Activated CD4-positive, alpha-beta T cell treated with anti-CD3 and anti-CD28 coated beads for 36 hours (primary cell): ENCODE data around the gene TSPAN14. TPM values are rescaled to one million over a fixed set of nuclear protein-coding genes. Genes with fewer than 3 reads are reported as not detected.

Experiments
- ATAC-seq: fragments of 200-7000 bp; cut with Tn5 transposase; one replicate; pipeline ENCODE4 v1.10.0; 2021; ENCODE audit warnings: mild to moderate bottlenecking, moderate library complexity
- CTCF ChIA-PET: fragments of 350-600 bp; sonication (Branson Sonifier 250); formaldehyde crosslinking; loops from one replicate; lab custom pipeline; 2021; ENCODE audit warnings: antibody characterized with exemption; lab: Charles Lee
- POLR2A ChIA-PET: fragments of 350-600 bp; sonication (Branson Sonifier 250); formaldehyde crosslinking; loops from one replicate; lab custom pipeline; 2021; ENCODE audit warnings: antibody characterized with exemption, inconsistent platforms; lab: Charles Lee
- DNase-seq: peaks from one replicate; pipeline ENCODE4 v3.0.0-alpha.2; 2020
- H3K27ac Mint-ChIP-seq: one replicate; pipeline ENCODE4 v1.8.0; 2021; ENCODE audit warnings: mixed read lengths
- H3K27me3 Mint-ChIP-seq: one replicate; pipeline ENCODE4 v1.8.0; 2021; ENCODE audit warnings: mixed read lengths
- H3K36me3 Mint-ChIP-seq: one replicate; pipeline ENCODE4 v1.8.0; 2021; ENCODE audit warnings: low read depth, mixed read lengths
- H3K4me1 Mint-ChIP-seq: one replicate; pipeline ENCODE4 v1.8.0; 2021; ENCODE audit warnings: mixed read lengths
- H3K4me3 Mint-ChIP-seq: one replicate; pipeline ENCODE4 v1.8.0; 2021; ENCODE audit warnings: mild to moderate bottlenecking, moderate library complexity, mixed read lengths
- H3K9me3 Mint-ChIP-seq: one replicate; pipeline ENCODE4 v1.8.0; 2021; ENCODE audit warnings: low read depth, mixed read lengths
- intact Hi-C, 2 experiments: fragments of 100-400 bp; cut with DNase I in 1 of 2; cut with micrococcal nuclease in 1 of 2; formaldehyde crosslinking; loops; one replicate each; pipeline versions ENCODE4 v1.14.2 to v1.15.1; 2022 to 2024; cut with DNase I, micrococcal nuclease
- total RNA-seq, 2 experiments: library from RNA; stranded (reverse); gene quantifications; one replicate each; pipeline ENCODE4 v1.2.3, GENCODE V29; 2021

The TSPAN14 gene
- total RNA-seq, 2 experiments from 2014 or later, result 37.6 to 43.8 TPM

- ATAC-seq (peak; percentile 9), DNase-seq (peak; percentile 77)
- Mint-ChIP-seq H3K4me1 (peaks cover 98% of the 10 kb centered on the region), H3K9me3 (no peaks in the 10 kb centered on the region), H3K36me3 (peaks cover 30% of the 10 kb centered on the region), H3K27me3 (no peaks in the 10 kb centered on the region), H3K4me3 (peak overlapping the region; percentile 64), H3K27ac (peak overlapping the region; percentile 97)
- CTCF ChIA-PET, result interaction anchor here (0.8 to 21.2 kb wide), 10 partner anchors 9 to 57 kb away, joined by 3 to 372 read pairs (median 4); partner anchors contain the start of gene TSPAN14
- intact Hi-C loops, result loop anchor here in 1 of 2 experiments (1.0 kb wide), 1 partner anchor 9 kb away; no protein-coding TSS in a partner anchor
- POLR2A ChIA-PET, result interaction anchor here (0.6 to 1.1 kb wide), 2 partner anchors 32 to 33 kb away, joined by 3 to 5 read pairs; no protein-coding TSS in a partner anchor
These were observed 13.9 kb downstream of the TSPAN14 start for GRCh38 chr10:80468002-80468401.

GRCh38 chr10:80468806-80469421, 14.8 kb downstream of the TSPAN14 start:
- H3K27me3 Mint-ChIP-seq, result no peaks in the 10 kb centered on the region
- intact Hi-C loops, result loop anchor here in 1 of 2 experiments (1.0 kb wide), 1 partner anchor 10 kb away; no protein-coding TSS in a partner anchor
- DNase-seq, result peak; percentile 37
- peak overlapping the region; percentile 97 for H3K27ac Mint-ChIP-seq
- ChIA-PET POLR2A (interaction anchor here (0.7 kb wide), 1 partner anchor 35 kb away, joined by 3 read pairs; no protein-coding TSS in a partner anchor), CTCF (interaction anchor here (0.7 to 21.2 kb wide), 5 partner anchors 10 to 61 kb away, joined by 3 to 372 read pairs (median 16); partner anchors contain the start of genes PRXL2A and TSPAN14)
- peaks cover 24% of the 10 kb centered on the region for H3K36me3 Mint-ChIP-seq
- H3K4me1 Mint-ChIP-seq, result peaks cover 99% of the 10 kb centered on the region
- ATAC-seq, result no peak
- no peaks in the 10 kb centered on the region for H3K9me3 Mint-ChIP-seq
- H3K4me3 Mint-ChIP-seq, result peak overlapping the region; percentile 64

- no peaks in the 10 kb centered on the region for H3K9me3 Mint-ChIP-seq
- DNase-seq, result no peak
- H3K27ac Mint-ChIP-seq, result peak overlapping the region; percentile 61
- POLR2A ChIA-PET, result interaction anchor here (0.9 to 3.4 kb wide), 2 partner anchors 7 to 15 kb away, joined by 7 to 9 read pairs; no protein-coding TSS in a partner anchor
- no peaks in the 10 kb centered on the region for H3K27me3 Mint-ChIP-seq
- peaks cover 33% of the 10 kb centered on the region for H3K36me3 Mint-ChIP-seq
- H3K4me1 Mint-ChIP-seq, result peaks cover 98% of the 10 kb centered on the region
- no peak for ATAC-seq
- intact Hi-C loops, result no loop called here
- no peak overlapping the region for H3K4me3 Mint-ChIP-seq
- CTCF ChIA-PET, result interaction anchor here (1.2 to 21.2 kb wide), 5 partner anchors 11 to 66 kb away, joined by 4 to 372 read pairs (median 16); partner anchors contain the start of gene TSPAN14
These were observed 16.2 kb downstream of the TSPAN14 start for GRCh38 chr10:80470266-80470665.

GRCh38 chr10:80471001-80471400, 16.9 kb downstream of the TSPAN14 start:
- ATAC-seq (peak; percentile 49), DNase-seq (peak; percentile 69)
- Mint-ChIP-seq H3K27ac (peak overlapping the region; percentile 91), H3K36me3 (peaks cover 33% of the 10 kb centered on the region), H3K4me1 (peaks cover 97% of the 10 kb centered on the region), H3K9me3 (no peaks in the 10 kb centered on the region), H3K4me3 (peak overlapping the region; percentile 44), H3K27me3 (no peaks in the 10 kb centered on the region)
- intact Hi-C loops, result loop anchor here (1.0 kb wide), 2 partner anchors 8 to 29 kb away; no protein-coding TSS in a partner anchor
- POLR2A ChIA-PET, result interaction anchor here (0.7 to 3.4 kb wide), 4 partner anchors 8 to 27 kb away, joined by 3 to 9 read pairs (median 6); no protein-coding TSS in a partner anchor
- CTCF ChIA-PET, result interaction anchor here (1.2 to 21.2 kb wide), 5 partner anchors 12 to 66 kb away, joined by 4 to 372 read pairs (median 16); partner anchors contain the start of gene TSPAN14

- ChIA-PET CTCF (interaction anchor here (0.8 to 21.2 kb wide), 4 partner anchors 13 to 32 kb away, joined by 3 to 372 read pairs (median 51); partner anchors contain the start of gene TSPAN14), POLR2A (interaction anchor here (0.6 to 3.4 kb wide), 7 partner anchors 9 to 284 kb away, joined by 3 to 9 read pairs (median 6); no protein-coding TSS in a partner anchor)
- no peaks in the 10 kb centered on the region for H3K9me3 Mint-ChIP-seq
- ATAC-seq (peak; percentile 50), DNase-seq (peak; percentile 79)
- intact Hi-C loops, result loop anchor here (1.0 kb wide), 6 partner anchors 8 to 29 kb away; partner anchors contain the start of gene TSPAN14 (in 1 of the 2)
- no peaks in the 10 kb centered on the region for H3K27me3 Mint-ChIP-seq
- H3K36me3 Mint-ChIP-seq, result peaks cover 33% of the 10 kb centered on the region
- H3K27ac Mint-ChIP-seq, result peak overlapping the region; percentile 91
- H3K4me1 Mint-ChIP-seq, result peaks cover 93% of the 10 kb centered on the region
- peak overlapping the region; percentile 44 for H3K4me3 Mint-ChIP-seq
These were observed 17.7 kb downstream of the TSPAN14 start for GRCh38 chr10:80471715-80472233.

GRCh38 chr10:80472234-80473095, 18.4 kb downstream of the TSPAN14 start:
- intact Hi-C loops, result loop anchor here (1.0 kb wide), 4 partner anchors 12 to 18 kb away; partner anchors contain the start of gene TSPAN14 (in 1 of the 2)
- DNase-seq, result peak; percentile 66
- Mint-ChIP-seq H3K27me3 (no peaks in the 10 kb centered on the region), H3K9me3 (no peaks in the 10 kb centered on the region), H3K4me3 (peak overlapping the region; percentile 61), H3K4me1 (peaks cover 93% of the 10 kb centered on the region), H3K36me3 (peaks cover 39% of the 10 kb centered on the region), H3K27ac (peak overlapping the region; percentile 91)
- ChIA-PET POLR2A (interaction anchor here (0.6 to 3.4 kb wide), 7 partner anchors 9 to 285 kb away, joined by 3 to 9 read pairs (median 6); no protein-coding TSS in a partner anchor), CTCF (interaction anchor here (0.8 to 21.2 kb wide), 6 partner anchors 13 to 32 kb away, joined by 3 to 372 read pairs (median 16); partner anchors contain the start of gene TSPAN14)
- ATAC-seq, result peak; percentile 80

GRCh38 chr10:80473096-80473657, 19.1 kb downstream of the TSPAN14 start:
- DNase-seq (peak; percentile 50), ATAC-seq (no peak)
- ChIA-PET POLR2A (interaction anchor here (1.6 to 3.4 kb wide), 4 partner anchors 10 to 20 kb away, joined by 6 to 9 read pairs (median 8); no protein-coding TSS in a partner anchor), CTCF (interaction anchor here (0.9 to 21.2 kb wide), 5 partner anchors 13 to 31 kb away, joined by 4 to 372 read pairs (median 29); partner anchors contain the start of gene TSPAN14)
- Mint-ChIP-seq H3K27me3 (no peaks in the 10 kb centered on the region), H3K9me3 (peaks cover 4% of the 10 kb centered on the region), H3K27ac (peak overlapping the region; percentile 91), H3K4me1 (peaks cover 93% of the 10 kb centered on the region), H3K4me3 (peak overlapping the region; percentile 61), H3K36me3 (peaks cover 45% of the 10 kb centered on the region)
- intact Hi-C loops, result no loop called here

- H3K4me1 Mint-ChIP-seq, result peaks cover 92% of the 10 kb centered on the region
- H3K27me3 Mint-ChIP-seq, result no peaks in the 10 kb centered on the region
- ATAC-seq (no peak), DNase-seq (no peak)
- ChIA-PET CTCF (interaction anchor here (0.9 to 21.2 kb wide), 4 partner anchors 12 to 30 kb away, joined by 4 to 372 read pairs (median 18); no protein-coding TSS in a partner anchor), POLR2A (interaction anchor here (0.7 to 3.4 kb wide), 2 partner anchors 9 to 11 kb away, joined by 5 to 9 read pairs; no protein-coding TSS in a partner anchor)
- peak overlapping the region; percentile 91 for H3K27ac Mint-ChIP-seq
- intact Hi-C loops, result no loop called here
- peaks cover 50% of the 10 kb centered on the region for H3K36me3 Mint-ChIP-seq
- peaks cover 6% of the 10 kb centered on the region for H3K9me3 Mint-ChIP-seq
- no peak overlapping the region for H3K4me3 Mint-ChIP-seq
These were observed 19.8 kb downstream of the TSPAN14 start for GRCh38 chr10:80473692-80474596.

GRCh38 chr10:80474597-80474910, 20.4 kb downstream of the TSPAN14 start:
- CTCF ChIA-PET, result interaction anchor here (0.7 to 21.2 kb wide), 5 partner anchors 12 to 30 kb away, joined by 3 to 372 read pairs (median 7); no protein-coding TSS in a partner anchor
- POLR2A ChIA-PET, result no interaction called here
- intact Hi-C loops, result no loop called here

More at GRCh38 chr10:80474597-80474910, 20.4 kb downstream of the TSPAN14 start:
- Mint-ChIP-seq H3K27me3 (no peaks in the 10 kb centered on the region), H3K4me3 (no peak overlapping the region), H3K27ac (peak overlapping the region; percentile 91), H3K4me1 (peaks cover 86% of the 10 kb centered on the region), H3K9me3 (peaks cover 6% of the 10 kb centered on the region), H3K36me3 (peaks cover 51% of the 10 kb centered on the region)
- no peak for ATAC-seq
- DNase-seq, result no peak
